GM19395 (cell line): ENCODE data around the gene SOST.

Source experiments
- ATAC-seq: cut with Tn5 transposase; IDR thresholded peaks from one replicate; pipeline ENCODE4 v1.9.1; 2021; ENCODE audit warnings: mild to moderate bottlenecking, moderate library complexity; ENCODE audit not compliant: unreplicated experiment

SOST gene

GRCh38 chr17:43774304-43775250, 16.0 kb upstream of the SOST start:
- no peak for ATAC-seq

GRCh38 chr17:43772877-43773648, 14.5 kb upstream of the SOST start:
- no peak for ATAC-seq

GRCh38 chr17:43771463-43771862, 12.9 kb upstream of the SOST start:
- no peak for ATAC-seq

GRCh38 chr17:43770957-43771356, 12.4 kb upstream of the SOST start:
- ATAC-seq = no peak

GRCh38 chr17:43769859-43770258, 11.3 kb upstream of the SOST start:
- ATAC-seq = no peak

- no peak for ATAC-seq
These were observed 10.8 kb upstream of the SOST start for GRCh38 chr17:43769426-43769825.

GRCh38 chr17:43768943-43769342, 10.4 kb upstream of the SOST start:
- no peak for ATAC-seq

- no peak for ATAC-seq
These were observed 9.8 kb upstream of the SOST start for GRCh38 chr17:43768382-43768781.

- ATAC-seq = no peak
These were observed 9.1 kb upstream of the SOST start for GRCh38 chr17:43767713-43768059.

GRCh38 chr17:43767053-43767712, 8.6 kb upstream of the SOST start:
- ATAC-seq = no peak

GRCh38 chr17:43766413-43767052, 7.9 kb upstream of the SOST start:
- no peak for ATAC-seq

GRCh38 chr17:43760254-43760852, 1.8 kb upstream of the SOST start:
- no peak for ATAC-seq

GRCh38 chr17:43759836-43760235, 1.2 kb upstream of the SOST start:
- ATAC-seq = no peak

GRCh38 chr17:43758086-43758485, 505 bp downstream of the SOST start:
- ATAC-seq = no peak

- ATAC-seq = no peak
These were observed 1.4 kb downstream of the SOST start for GRCh38 chr17:43757171-43757660.

- ATAC-seq = no peak
These were observed 2.4 kb downstream of the SOST start for GRCh38 chr17:43756201-43756600.

GRCh38 chr17:43755389-43755875, 3.2 kb downstream of the SOST start:
- ATAC-seq = no peak

- ATAC-seq = no peak
These were observed 3.6 kb downstream of the SOST start for GRCh38 chr17:43754947-43755346.

GRCh38 chr17:43753493-43754129, 5.0 kb downstream of the SOST start:
- no peak for ATAC-seq

- no peak for ATAC-seq
These were observed 8.4 kb downstream of the SOST start for GRCh38 chr17:43750153-43750552.
